ENCODE data around the gene FGD5. TPM values are rescaled to one million over a fixed set of nuclear protein-coding genes. Genes with fewer than 3 reads are reported as not detected.

FGD5 gene
- total and polyA plus RNA-seq, 9 of the 15 experiments (the other 6 are each of a cell fraction or from before 2014, with no cell fraction given), result 0.18 TPM; not detected in 8

DNA sequence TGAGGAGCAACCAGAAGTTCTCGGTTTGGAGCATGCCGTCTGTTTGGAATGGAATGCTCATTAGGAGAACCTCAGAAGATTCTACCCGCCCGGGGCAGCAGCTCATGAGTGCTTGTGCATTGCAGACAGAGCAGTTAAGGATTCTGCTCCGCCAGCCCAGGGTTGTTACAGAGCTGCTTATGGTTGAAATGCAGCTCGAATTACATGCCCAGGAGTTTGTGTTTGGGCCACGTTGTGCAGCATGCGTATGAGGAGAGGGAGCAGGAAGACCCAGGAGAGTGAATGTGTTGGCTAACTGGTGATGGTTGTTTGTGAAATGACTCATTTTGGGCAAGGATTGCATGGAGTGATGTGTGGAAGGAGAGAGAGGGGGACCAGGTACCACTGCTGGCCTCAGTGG lies 9.0 kb downstream of the FGD5 start:
- Histone ChIP-seq H3K27ac (ENCODE audit: extremely low read depth, low read depth, low read length) (no peak overlapping the region), H3K4me3 (no peak overlapping the region), H3K27me3 (ENCODE audit: control insufficient read depth in 2 of 2, insufficient read depth in 2 of 2, low read length in 2 of 2) (peaks cover 83 to 89% of the 10 kb centered on the region in 2 experiments), H3K9ac (ENCODE audit: insufficient read depth in 1 of 2, low read depth in 2 of 2, low read length in 2 of 2) (no peak overlapping the region), H3K9me3 (replicated peaks; ENCODE audit: control insufficient read depth, insufficient read depth, low read depth, low read length) (no peaks in the 10 kb centered on the region), H3K9me1 (ENCODE audit: control insufficient read depth, insufficient read depth, low read length) (no peaks in the 10 kb centered on the region), H3K4me1 (replicated peaks in 1 of 2; ENCODE audit: control insufficient read depth in 2 of 2, insufficient read depth in 2 of 2, low read length in 2 of 2) (no peaks in the 10 kb centered on the region), H4K20me1 (replicated peaks; ENCODE audit: control insufficient read depth, insufficient read depth, low read length) (peaks cover 3% of the 10 kb centered on the region; the same call in 1 of the 2 replicates), H2AFZ (ENCODE audit: low read depth, low read length) (no peak overlapping the region), H3K79me2 (ENCODE audit: control insufficient read depth, insufficient read depth, low read length) (no peaks in the 10 kb centered on the region), H3K36me3 (ENCODE audit: control insufficient read depth, insufficient read depth, low read length) (no peaks in the 10 kb centered on the region), H3K4me2 (ENCODE audit: insufficient read depth, low read length) (no peak overlapping the region)
- intact Hi-C loops (cut with micrococcal nuclease), result no loop called here
- 0% methylated on average over 6 of the region's 8 CpGs for WGBS (ENCODE audit: insufficient coverage, low coverage, missing lambda C conversion rate)
- ATAC-seq (no peak), DNase-seq (ENCODE audit: extremely low read depth in 1 of 4, low spot score in 3 of 4) (no peak), FAIRE-seq (no peak)
- TF ChIP-seq, protein P1, sequence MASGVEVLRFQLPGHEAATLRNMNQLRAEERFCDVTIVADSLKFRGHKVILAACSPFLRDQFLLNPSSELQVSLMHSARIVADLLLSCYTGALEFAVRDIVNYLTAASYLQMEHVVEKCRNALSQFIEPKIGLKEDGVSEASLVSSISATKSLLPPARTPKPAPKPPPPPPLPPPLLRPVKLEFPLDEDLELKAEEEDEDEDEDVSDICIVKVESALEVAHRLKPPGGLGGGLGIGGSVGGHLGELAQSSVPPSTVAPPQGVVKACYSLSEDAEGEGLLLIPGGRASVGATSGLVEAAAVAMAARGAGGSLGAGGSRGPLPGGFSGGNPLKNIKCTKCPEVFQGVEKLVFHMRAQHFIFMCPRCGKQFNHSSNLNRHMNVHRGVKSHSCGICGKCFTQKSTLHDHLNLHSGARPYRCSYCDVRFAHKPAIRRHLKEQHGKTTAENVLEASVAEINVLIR (CRISPR knock-in tag; IDR thresholded peaks at IDR 0.05), result no peak
- TF ChIP-seq CCNT2 (IDR thresholded peaks at IDR 0.05; ENCODE audit: borderline replicate concordance, extremely low read depth, insufficient read length, low read depth, low read length) (no peak), RB1 (IDR thresholded peaks at IDR 0.05; ENCODE audit: low read depth) (no peak), PTRF (tag; IDR thresholded peaks at IDR 0.05) (no peak), ZNF668 (CRISPR knock-in tag; IDR thresholded peaks at IDR 0.05) (no peak)
- ChIA-PET POLR2A (interaction anchor here (0.7 to 3.4 kb wide), 3 partner anchors 9 to 18 kb away, joined by 3 to 18 read pairs (median 4); no protein-coding TSS in a partner anchor), CTCF (ENCODE audit: low intra/inter-chr PET ratio) (no interaction called here)
- in situ Hi-C loops (cut with MboI), result no loop called here
- BruUV-seq (replicated peaks), result no TSS peak

Data from K562 (cell line).